H9 (cell line): Measurements from ENCODE around the gene NEGR1. TPM values are rescaled to one million over a fixed set of nuclear protein-coding genes. Genes with fewer than 3 reads are reported as not detected.

Source experiments
- DNase-seq: peaks from one replicate; pipeline ENCODE4 v3.0.0-alpha.2; 2017
- H2AFZ ChIP-seq: one replicate; pipeline ENCODE4 v1.6.1; 2013; ENCODE audit warnings: mild to moderate bottlenecking, low read length, control low read depth, moderate library complexity
- H2AK5ac ChIP-seq: 2 replicates; pipeline ENCODE4 v1.6.1; 2013; ENCODE audit warnings: low read length, control low read depth, mixed read lengths; ENCODE audit not compliant: insufficient read length
- H2BK120ac ChIP-seq: one replicate; pipeline ENCODE4 v1.6.1; 2013; ENCODE audit warnings: low read depth, mild to moderate bottlenecking, low read length, control low read depth, inconsistent platforms; ENCODE audit not compliant: poor library complexity, severe bottlenecking
- H2BK12ac ChIP-seq: 2 replicates; pipeline ENCODE4 v1.6.1; 2013; ENCODE audit warnings: low read length, control low read depth, mixed read lengths, low read depth; ENCODE audit not compliant: insufficient read length
- H2BK15ac ChIP-seq: 2 replicates; pipeline ENCODE4 v1.6.1; 2013; ENCODE audit warnings: low read depth, low read length, control low read depth
- H2BK20ac ChIP-seq: one replicate; pipeline ENCODE4 v1.6.1; 2013; ENCODE audit warnings: low read depth, mild to moderate bottlenecking, low read length, control low read depth, inconsistent platforms; ENCODE audit not compliant: poor library complexity, severe bottlenecking
- H2BK5ac ChIP-seq: 2 replicates; pipeline ENCODE4 v1.6.1; 2013; ENCODE audit warnings: low read length, control low read depth, mixed read lengths; ENCODE audit not compliant: insufficient read length
- H3K14ac ChIP-seq: 2 replicates; pipeline ENCODE4 v1.6.1; 2013; ENCODE audit warnings: low read length, control low read depth; ENCODE audit not compliant: insufficient read depth
- H3K18ac ChIP-seq: 2 replicates; pipeline ENCODE4 v1.6.1; 2013; ENCODE audit warnings: low read depth, mild to moderate bottlenecking, mixed read lengths, low read length, control low read depth; ENCODE audit not compliant: insufficient read length
- H3K23ac ChIP-seq: 2 replicates; pipeline ENCODE4 v1.6.1; 2013; ENCODE audit warnings: low read length, control low read depth, mixed read lengths, low read depth; ENCODE audit not compliant: insufficient read length
- H3K23me2 ChIP-seq: 2 replicates; pipeline ENCODE4 v1.6.1; 2013; ENCODE audit warnings: low read depth, mild to moderate bottlenecking, mixed read lengths, low read length, control low read depth; ENCODE audit not compliant: insufficient read length, poor library complexity, severe bottlenecking
- H3K27ac ChIP-seq: 2 replicates; pipeline ENCODE4 v1.5.1; 2013; ENCODE audit warnings: low read length, control low read depth, mixed read lengths, low read depth; ENCODE audit not compliant: insufficient read length
- H3K27me3 ChIP-seq: 2 replicates; pipeline ENCODE4 v1.6.1; 2013; ENCODE audit warnings: low read length, control low read depth, inconsistent platforms; ENCODE audit not compliant: insufficient read depth
- H3K4ac ChIP-seq: 2 replicates; pipeline ENCODE4 v1.6.1; 2013; ENCODE audit warnings: low read depth, mild to moderate bottlenecking, control low read depth, inconsistent platforms, low read length, moderate library complexity
- H3K4me1 ChIP-seq: 2 replicates; pipeline ENCODE4 v1.6.1; 2013; ENCODE audit warnings: low read length, control low read depth, inconsistent platforms; ENCODE audit not compliant: insufficient read depth
- H3K4me2 ChIP-seq: 2 replicates; pipeline ENCODE4 v1.6.1; 2013; ENCODE audit warnings: low read length, control low read depth, mixed read lengths; ENCODE audit not compliant: insufficient read length, insufficient read depth
- H3K56ac ChIP-seq: 2 replicates; pipeline ENCODE4 v1.6.1; 2013; ENCODE audit warnings: low read depth, mild to moderate bottlenecking, mixed read lengths, low read length, control low read depth; ENCODE audit not compliant: insufficient read length
- H3K79me1 ChIP-seq: 2 replicates; pipeline ENCODE4 v1.6.1; 2013; ENCODE audit warnings: low read depth, mild to moderate bottlenecking, moderate library complexity, low read length, control low read depth, inconsistent platforms; ENCODE audit not compliant: insufficient read depth, poor library complexity, severe bottlenecking
- H3K79me2 ChIP-seq: 2 replicates; pipeline ENCODE4 v1.6.1; 2013; ENCODE audit warnings: low read length, control low read depth, inconsistent platforms; ENCODE audit not compliant: insufficient read depth
- H3K9ac ChIP-seq: 2 replicates; pipeline ENCODE4 v1.6.1; 2013; ENCODE audit warnings: low read length, control low read depth, mixed read lengths; ENCODE audit not compliant: insufficient read length; ENCODE audit errors: extremely low read depth
- H3K9me3 ChIP-seq: one replicate; pipeline ENCODE4 v1.6.1; 2013; ENCODE audit warnings: low read depth, low read length, inconsistent platforms; ENCODE audit not compliant: control insufficient read depth
- H3T11ph ChIP-seq: one replicate; pipeline ENCODE4 v1.6.1; 2013; ENCODE audit warnings: mild to moderate bottlenecking, low read length, control low read depth, inconsistent platforms
- H4K20me1 ChIP-seq: one replicate; pipeline ENCODE4 v1.6.1; 2013; ENCODE audit not compliant: control insufficient read depth, insufficient read length, insufficient read depth
- H4K5ac ChIP-seq: 2 replicates; pipeline ENCODE4 v1.6.1; 2013; ENCODE audit warnings: low read depth, mild to moderate bottlenecking, mixed read lengths, low read length, control low read depth; ENCODE audit not compliant: insufficient read length
- H4K8ac ChIP-seq: replicated peaks from 2 replicates; pipeline ENCODE4 v1.6.1; 2013; ENCODE audit warnings: low read length, control low read depth, mixed read lengths, low read depth; ENCODE audit not compliant: insufficient read length
- H4K91ac ChIP-seq: 2 replicates; pipeline ENCODE4 v1.6.1; 2013; ENCODE audit warnings: low read depth, mild to moderate bottlenecking, moderate library complexity, mixed read lengths, low read length, control low read depth; ENCODE audit not compliant: insufficient read length
- H3K27ac Mint-ChIP-seq, 3 experiments: 2 replicates in 2 of 3; 3 replicates in 1 of 3; pipeline ENCODE4 v1.8.0; 2020 to 2021; ENCODE audit warnings: mixed read lengths in 3 of 3, mild to moderate bottlenecking in 1 of 3, moderate library complexity in 1 of 3
- H3K27me3 Mint-ChIP-seq: 2 replicates; pipeline ENCODE4 v1.8.0; 2021; ENCODE audit warnings: low read depth, mild to moderate bottlenecking, moderate library complexity, mixed read lengths
- H3K36me3 Mint-ChIP-seq, 3 experiments: 2 replicates in 2 of 3; 3 replicates in 1 of 3; pipeline ENCODE4 v1.8.0; 2020 to 2021; ENCODE audit warnings: low read depth in 3 of 3, mixed read lengths in 3 of 3; ENCODE audit not compliant: insufficient read depth in 1 of 3
- H3K4me1 Mint-ChIP-seq, 2 experiments: 2 replicates each; pipeline ENCODE4 v1.8.0; 2020; ENCODE audit warnings: mixed read lengths in 2 of 2
- H3K4me3 Mint-ChIP-seq, 2 experiments: 2 replicates in 1 of 2; 3 replicates in 1 of 2; pipeline ENCODE4 v1.8.0; 2020 to 2021; ENCODE audit warnings: mild to moderate bottlenecking in 2 of 2, mixed read lengths in 2 of 2, moderate library complexity in 1 of 2
- H3K9me3 Mint-ChIP-seq, 2 experiments: 2 replicates in 1 of 2; 3 replicates in 1 of 2; pipeline ENCODE4 v1.8.0; 2020; ENCODE audit warnings: mild to moderate bottlenecking in 2 of 2, mixed read lengths in 2 of 2, moderate library complexity in 1 of 2
- WGBS: extraction: QIAGEN DNeasy Blood & Tissue Kit; methylation state at CpG from one replicate; pipeline ENCODE4 v1.1.7; 2013; ENCODE audit warnings: missing lambda C conversion rate, low lambda C conversion rate, mixed read lengths; ENCODE audit not compliant: insufficient read length; ENCODE audit errors: extremely low coverage; 5-methylcytosine and 5-hydroxymethylcytosine counted together
- total RNA-seq: library from RNA; stranded (reverse); gene quantifications from 2 replicates; pipeline ENCODE4 v1.2.1, GENCODE V29; 2021
- TF ChIP-seq, protein P1 (sequence below): fragments of 200-600 bp; sonication (generic); conservative IDR thresholded peaks from 3 replicates; pipeline ENCODE4 v1.8.0; 2021; ENCODE audit warnings: antibody characterized with exemption, mild to moderate bottlenecking

The NEGR1 gene
- total RNA-seq, 1 experiment from 2014 or later = 0.13 TPM

DNA sequence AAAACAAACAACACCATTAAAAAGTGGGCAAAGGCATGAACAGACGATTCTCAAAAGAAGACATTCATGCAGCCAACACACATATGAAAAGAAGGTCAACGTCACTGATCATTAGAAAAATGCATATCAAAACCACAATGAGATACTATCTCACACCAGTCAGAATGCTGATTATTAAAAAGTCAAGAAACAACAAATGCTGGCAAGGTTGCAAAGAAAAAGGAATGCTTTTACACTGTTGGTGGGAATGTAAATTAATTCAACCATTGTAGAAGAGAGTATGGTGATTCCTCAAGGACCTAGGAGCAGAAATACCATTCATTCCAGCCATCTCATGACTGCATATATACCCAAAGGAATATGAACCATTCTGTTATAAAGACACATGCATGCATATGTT lies 419.6 kb downstream of the NEGR1 start:
- Histone ChIP-seq H3K4ac (no peak overlapping the region), H2AFZ (no peak overlapping the region), H2BK20ac (no peak overlapping the region), H3K9me3 (no peaks in the 10 kb centered on the region), H4K5ac (no peak overlapping the region), H3K79me1 (no peaks in the 10 kb centered on the region), H4K20me1 (no peaks in the 10 kb centered on the region), H3T11ph (no peak overlapping the region), H2BK12ac (no peak overlapping the region), H3K4me2 (no peak overlapping the region), H2BK5ac (no peak overlapping the region), H3K18ac (no peak overlapping the region), H3K23ac (no peak overlapping the region), H2BK120ac (no peak overlapping the region), H3K23me2 (no peaks in the 10 kb centered on the region), H4K91ac (no peak overlapping the region), H3K27ac (no peak overlapping the region), H3K14ac (no peak overlapping the region), H4K8ac (no peak overlapping the region), H3K27me3 (no peaks in the 10 kb centered on the region), H3K4me1 (no peaks in the 10 kb centered on the region; the same call in 1 of the 2 replicates), H2BK15ac (no peak overlapping the region), H3K79me2 (no peaks in the 10 kb centered on the region), H3K56ac (no peak overlapping the region), H3K9ac (no peak overlapping the region), H2AK5ac (no peak overlapping the region)
- H3K27me3 Mint-ChIP-seq = no peaks in the 10 kb centered on the region
- no peak overlapping the region for H3K4me3 Mint-ChIP-seq
- H3K36me3 Mint-ChIP-seq = no peaks in the 10 kb centered on the region
- TF ChIP-seq, protein P1, sequence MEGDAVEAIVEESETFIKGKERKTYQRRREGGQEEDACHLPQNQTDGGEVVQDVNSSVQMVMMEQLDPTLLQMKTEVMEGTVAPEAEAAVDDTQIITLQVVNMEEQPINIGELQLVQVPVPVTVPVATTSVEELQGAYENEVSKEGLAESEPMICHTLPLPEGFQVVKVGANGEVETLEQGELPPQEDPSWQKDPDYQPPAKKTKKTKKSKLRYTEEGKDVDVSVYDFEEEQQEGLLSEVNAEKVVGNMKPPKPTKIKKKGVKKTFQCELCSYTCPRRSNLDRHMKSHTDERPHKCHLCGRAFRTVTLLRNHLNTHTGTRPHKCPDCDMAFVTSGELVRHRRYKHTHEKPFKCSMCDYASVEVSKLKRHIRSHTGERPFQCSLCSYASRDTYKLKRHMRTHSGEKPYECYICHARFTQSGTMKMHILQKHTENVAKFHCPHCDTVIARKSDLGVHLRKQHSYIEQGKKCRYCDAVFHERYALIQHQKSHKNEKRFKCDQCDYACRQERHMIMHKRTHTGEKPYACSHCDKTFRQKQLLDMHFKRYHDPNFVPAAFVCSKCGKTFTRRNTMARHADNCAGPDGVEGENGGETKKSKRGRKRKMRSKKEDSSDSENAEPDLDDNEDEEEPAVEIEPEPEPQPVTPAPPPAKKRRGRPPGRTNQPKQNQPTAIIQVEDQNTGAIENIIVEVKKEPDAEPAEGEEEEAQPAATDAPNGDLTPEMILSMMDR = no peak
- peak overlapping the region in 1 of 3 experiments; percentile 85; a peak in 2 of 7 replicates for H3K27ac Mint-ChIP-seq
- H3K4me1 Mint-ChIP-seq = peaks cover 9 to 14% of the 10 kb centered on the region in 2 experiments
- H3K9me3 Mint-ChIP-seq = no peaks in the 10 kb centered on the region; a peak in 1 of 5 replicates
- no CpG with 5 or more reads among the region's 2 CpGs for WGBS
- DNase-seq = no peak
